HEK293T (cell line): Measurements from ENCODE around the gene LRIG1.

ENCODE experiments used
- ARNT ChIP-seq: fragments of 450-650 bp; IDR thresholded peaks from 2 replicates; pipeline ENCODE4 v1.6.1; 2017; ENCODE audit warnings: mild to moderate bottlenecking
- BHLHE40 ChIP-seq: fragments of 450-650 bp; IDR thresholded peaks from 2 replicates; pipeline ENCODE4 v1.6.1; 2016; ENCODE audit warnings: mild to moderate bottlenecking, moderate library complexity, borderline replicate concordance
- ELF4 ChIP-seq: fragments of 450-650 bp; IDR thresholded peaks from 2 replicates; pipeline ENCODE4 v1.6.1; 2017; ENCODE audit warnings: antibody characterized with exemption
- HDGF ChIP-seq: fragments of 450-650 bp; IDR thresholded peaks from 2 replicates; pipeline ENCODE4 v1.6.1; 2017; ENCODE audit warnings: antibody characterized with exemption, borderline replicate concordance
- SP1 ChIP-seq: fragments of 450-650 bp; IDR thresholded peaks from 2 replicates; pipeline ENCODE4 v1.6.1; 2017
- ZNF384 ChIP-seq: fragments of 450-650 bp; IDR thresholded peaks from 2 replicates; pipeline ENCODE4 v1.6.1; 2016

DNA sequence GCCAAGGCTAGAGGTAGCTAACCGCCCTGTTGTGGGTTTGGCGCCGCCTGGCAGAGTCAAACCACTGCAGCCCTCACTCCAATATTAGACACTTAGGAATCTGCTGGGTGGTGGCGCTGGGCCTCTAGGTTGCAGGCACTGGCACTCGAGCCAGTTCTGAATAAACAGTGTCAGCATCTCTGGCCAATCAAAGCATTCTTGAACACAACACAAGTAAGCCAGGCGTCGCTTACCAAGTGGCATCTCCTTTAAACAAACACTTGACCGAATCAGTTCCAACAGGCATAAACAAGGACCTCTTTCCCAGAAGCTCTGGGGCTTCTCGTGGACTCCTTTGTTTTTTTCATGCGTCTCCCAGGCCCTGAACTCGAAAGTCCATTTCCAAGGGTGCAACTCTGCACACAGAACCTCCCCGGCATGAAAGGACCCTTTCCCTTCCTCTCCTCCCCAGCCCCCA, 82.3 kb downstream of the LRIG1 start:
- TF ChIP-seq ZNF384 (no peak), SP1 (no peak), HDGF (no peak), ELF4 (no peak), ARNT (no peak), BHLHE40 (no peak)
